Heart right ventricle (tissue), 16 donors: ENCODE data around the gene NECAB2. TPM values are rescaled to one million over a fixed set of nuclear protein-coding genes. Genes with fewer than 3 reads are reported as not detected.

Experiments used
- ATAC-seq, 8 donors: fragments of 200-7000 bp; cut with Tn5 transposase; one replicate each; pipeline ENCODE4 v1.9.1; 2020; ENCODE audit warnings: mild to moderate bottlenecking in 8 of 8, moderate library complexity in 8 of 8, moderate number of reproducible peaks in 1 of 8
- DNase-seq, 2 donors: peaks; one replicate each; pipeline ENCODE4 v3.0.0-alpha.2; 2020
- H3K27ac ChIP-seq, 10 donors: fragments of 200-600 bp; sonication (generic) in 2 of 10; one replicate each; pipeline versions ENCODE4 v1.5.0 to v1.8.0; 2020 to 2022; ENCODE audit warnings: mild to moderate bottlenecking in 3 of 10
- H3K27me3 ChIP-seq, 7 donors: fragments of 200-600 bp; one replicate each; pipeline ENCODE4 v1.8.0; 2021 to 2022; ENCODE audit warnings: mild to moderate bottlenecking in 2 of 7
- H3K36me3 ChIP-seq, 9 donors: fragments of 200-600 bp; sonication (generic) in 1 of 9; one replicate each; pipeline versions ENCODE4 v1.5.0 to v1.8.0; 2020 to 2022; ENCODE audit warnings: mild to moderate bottlenecking in 2 of 9
- H3K4me1 ChIP-seq, 9 donors: fragments of 200-600 bp; sonication (generic) in 1 of 9; one replicate each; pipeline versions ENCODE4 v1.5.0 to v1.8.0; 2020 to 2022; ENCODE audit warnings: mild to moderate bottlenecking in 4 of 9
- H3K4me3 ChIP-seq, 10 donors: fragments of 200-600 bp; sonication (generic) in 2 of 10; one replicate each; pipeline versions ENCODE4 v1.5.0 to v1.8.0; 2020 to 2022; ENCODE audit warnings: mild to moderate bottlenecking in 7 of 10, moderate library complexity in 2 of 10
- H3K9me3 ChIP-seq, 11 donors: fragments of 200-600 bp in 10 of 11; sonication (generic) in 2 of 11; one replicate each; pipeline versions ENCODE4 v1.5.0 to v1.8.0; 2013 to 2022; ENCODE audit warnings: mild to moderate bottlenecking in 2 of 11, control low read depth in 1 of 11, moderate library complexity in 1 of 11
- CTCF ChIP-seq, 9 donors: fragments of 200-600 bp; sonication (generic) in 2 of 9; IDR thresholded peaks; one replicate each; pipeline versions ENCODE4 v1.5.0 to v1.8.0; 2021 to 2022; ENCODE audit warnings: antibody characterized with exemption in 9 of 9, mild to moderate bottlenecking in 5 of 9, moderate library complexity in 1 of 9
- WGBS, 2 donors: extraction: QIAGEN DNeasy Blood & Tissue Kit; methylation state at CpG; one replicate each; pipeline ENCODE4 v1.1.7; 2013; ENCODE audit warnings: inconsistent platforms in 1 of 2; 5-methylcytosine and 5-hydroxymethylcytosine counted together
- intact Hi-C, 10 donors: fragments of 100-400 bp; cut with DNase I; formaldehyde crosslinking; loops; one replicate each; pipeline versions ENCODE4 v1.11.1 to v1.14.2; 2022
- long read RNA-seq, 3 donors: library from polyadenylated mRNA; unstranded; transcript quantifications; one replicate each; pipeline ENCODE4 v2.0.0, GENCODE V29; 2020 to 2021
- polyA plus RNA-seq, 2 donors: library from polyadenylated mRNA; stranded (reverse); fragments of 200-250 nt; gene quantifications; one replicate each; pipeline ENCODE4 v1.2.3, GENCODE V29; 2013
- total RNA-seq, 10 donors: library from RNA; stranded (reverse); fragmentation: NEBNext Ultra II Directional in 3 of 10; extraction: Animal tissue kit (Norgen Biotek cat#: 25700) in 3 of 10; gene quantifications; one replicate each; pipeline versions ENCODE4 v1.2.1 to v1.2.4, GENCODE V29; 2021 to 2023
- donor health status: Arrhythmogenic right ventricular cardiomyopathy.
- donor health status: ischemic (EF 13 %, LVEDD 7.1; RV severe dilation, severe dysfunction).
- donor health status: healthy with polysubstance abuse.
- donor health status: DM: no; HTN: yes; CAD: no.
- donor health status: DM: no; HTN: no; CAD: no.
- donor health status: ischemic (EF 25% LVEDD 6.9; RV normal size, moderate dysfunction).
- donor health status: ischemic (EF 25% LVEDD 5.7; RV mildly dilated, moderate dysfunction).
- donor health status: healthy.
- donor health status: DM: yes; HTN: yes; CAD: no.
- donor health status: Ischemic cardiomyopathy.
- donor health status: ischemic (EF 35%, LVEDD 5.7; RV mildly dilated, moderate dysfunction).
- donor health status: nonischemic (EF 11% LVEDD 7.7; RV severe dilation, severe dysfunction).
- donor health status: DM: yes; HTN: yes; CAD: no.
- donor health status: PGD.
- donor health status: ischemic (EF 29% LVEDD 5.4; RV normal size, mild dysfunction).
- donor health status: nonischemic (EF 23%, LVEDD 6.1; RV moderate dilation, normal function).

The NECAB2 gene
- total RNA-seq = 1 to 10 TPM in 4 of 10 donors, under 1 TPM in 6; 0.32 to 1.1 (median 0.90) TPM
- 1 to 10 TPM; 1.9 to 3.2 TPM for polyA plus RNA-seq
- long read RNA-seq, donor 1, partial matches to known transcripts = 0 of 1 reads
- long read RNA-seq, donor 1, other reads (novel, unspliced or antisense) = 0 of 1 reads
- long read RNA-seq, donor 2, partial matches to known transcripts = 1 of 2 reads
- long read RNA-seq, donor 2, other reads (novel, unspliced or antisense) = 0 of 2 reads
- long read RNA-seq, donor 3, partial matches to known transcripts = 1 of 1 reads
- long read RNA-seq, donor 3, other reads (novel, unspliced or antisense) = 0 of 1 reads

- peaks cover 0 to 24% (median 0%) of the 10 kb centered on the region in 9 donors for H3K36me3 ChIP-seq
- H3K4me3 ChIP-seq = peak within 1 kb of the TSS in 9 of 10 donors; percentile 29 to 47 (median 38)
- peak; percentile 33 to 81 (median 69) for TF ChIP-seq CTCF (IDR thresholded peaks at IDR 0.05)
- intact Hi-C loops = loop anchor here in 8 of 10 donors (2.0 to 10.0 kb wide), 11 partner anchors 74 to 517 kb away; partner anchors contain the start of genes TAF1C (in 2 of the 8) and SLC38A8 (in 1 of the 8)
- H3K4me1 ChIP-seq = peaks cover 0 to 10% (median 0%) of the 10 kb centered on the region in 9 donors
- peaks cover 0 to 24% (median 8%) of the 10 kb centered on the region in 7 donors for H3K27me3 ChIP-seq
- 11 to 45% methylated on average over 10 to 35 of the region's 35 CpGs for WGBS, 2 donors
- ATAC-seq = peak in 6 of 8 donors; percentile 22 to 65 (median 42)
- peak; percentile 40 to 62 for DNase-seq
- no peaks in the 10 kb centered on the region for H3K9me3 ChIP-seq
- no peak within 1 kb of the TSS for H3K27ac ChIP-seq
Observed at GRCh38 chr16:83967838-83968305, at the start of gene NECAB2. TSS of gene NECAB2 (plus strand) at chr16:83968244. CDS start at chr16:83968649, 405 bp downstream.

DNA sequence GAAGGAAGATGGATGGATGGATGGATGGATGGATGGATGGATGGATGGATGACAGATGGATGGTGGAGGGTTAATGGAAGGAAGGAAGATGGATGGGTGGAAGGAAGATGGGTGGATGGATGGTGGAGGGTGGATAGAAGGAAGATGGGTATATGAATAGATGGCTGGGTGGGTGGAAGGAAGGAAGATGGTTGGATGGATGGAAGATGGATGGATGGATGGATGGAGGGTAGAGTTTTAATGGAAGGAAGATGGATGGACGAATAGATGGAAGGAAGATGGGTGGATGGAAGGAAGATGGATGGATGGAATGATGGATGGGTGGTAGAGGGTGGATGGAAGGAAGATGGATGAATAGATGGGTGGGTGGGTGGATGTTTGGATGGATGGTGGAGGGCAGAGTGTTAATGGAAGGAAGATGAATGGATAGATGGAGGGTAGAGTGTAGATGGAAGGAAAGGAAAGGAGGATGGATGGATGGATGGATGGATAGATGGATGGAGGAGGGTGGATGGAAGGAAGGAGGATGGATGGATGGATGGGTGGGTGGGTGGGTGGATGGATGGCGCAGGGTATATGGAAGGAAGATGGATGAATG lies 47.1 kb upstream of the NECAB2 start:
- ATAC-seq = no peak
- DNase-seq = no peak
- intact Hi-C loops = loop anchor here in 2 of 10 donors (10.0 kb wide), 1 partner anchor 96 kb away; no protein-coding TSS in a partner anchor
- H3K36me3 ChIP-seq = peaks cover 0 to 76% (median 27%) of the 10 kb centered on the region in 9 donors
- no peak overlapping the region for H3K4me3 ChIP-seq
- H3K27me3 ChIP-seq = no peaks in the 10 kb centered on the region
- H3K9me3 ChIP-seq = no peaks in the 10 kb centered on the region
- no peak overlapping the region for H3K27ac ChIP-seq
- peaks cover 0 to 4% (median under 1%) of the 10 kb centered on the region in 9 donors for H3K4me1 ChIP-seq
- TF ChIP-seq CTCF (IDR thresholded peaks at IDR 0.05) = no peak
- 96 to 97% methylated on average over 2 of the region's 2 CpGs for WGBS, 2 donors

GRCh38 chr16:83923581-83924365 lies 44.3 kb upstream of the NECAB2 start:
- Histone ChIP-seq H3K4me1 (peaks cover 0 to 17% (median 12%) of the 10 kb centered on the region in 9 donors), H3K9me3 (no peaks in the 10 kb centered on the region), H3K36me3 (peaks cover 0 to 56% (median 11%) of the 10 kb centered on the region in 9 donors), H3K27me3 (no peaks in the 10 kb centered on the region), H3K27ac (no peak overlapping the region), H3K4me3 (no peak overlapping the region)
- intact Hi-C loops = loop anchor here in 2 of 10 donors (10.0 kb wide), 1 partner anchor 99 kb away; no protein-coding TSS in a partner anchor
- DNase-seq (no peak), ATAC-seq (no peak)
- WGBS, 2 donors = 87 to 88% methylated on average over 31 of the region's 31 CpGs
- no peak for TF ChIP-seq CTCF (IDR thresholded peaks at IDR 0.05)

DNA sequence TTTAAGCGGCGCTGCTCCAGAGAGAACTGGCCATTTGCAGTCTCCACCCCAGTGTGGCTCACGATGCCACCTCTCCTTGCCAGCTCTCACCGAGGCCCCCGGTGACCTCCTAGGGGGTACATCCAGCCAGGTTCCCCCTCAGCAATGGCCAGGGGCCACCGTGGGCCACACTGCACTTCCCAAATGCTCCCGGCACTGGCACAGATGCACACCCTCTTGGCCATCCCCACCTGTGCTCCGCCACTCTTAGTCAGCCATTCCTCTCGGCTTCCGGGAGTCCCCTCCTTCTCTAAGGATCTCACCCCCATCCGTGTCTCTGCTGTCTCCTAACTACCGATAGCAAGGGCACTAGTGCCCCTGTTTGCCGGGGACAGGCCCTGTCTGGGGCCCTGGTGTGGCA lies 43.4 kb upstream of the NECAB2 start:
- Histone ChIP-seq H3K36me3 (peaks cover 0 to 53% (median 4%) of the 10 kb centered on the region in 9 donors), H3K9me3 (no peaks in the 10 kb centered on the region), H3K27me3 (no peaks in the 10 kb centered on the region), H3K4me3 (no peak overlapping the region), H3K27ac (no peak overlapping the region), H3K4me1 (peaks cover 0 to 18% (median 12%) of the 10 kb centered on the region in 9 donors)
- intact Hi-C loops = loop anchor here in 2 of 10 donors (10.0 kb wide), 1 partner anchor 100 kb away; no protein-coding TSS in a partner anchor
- no peak for TF ChIP-seq CTCF (IDR thresholded peaks at IDR 0.05)
- no peak for DNase-seq
- ATAC-seq = no peak
- 88 to 90% methylated on average over 13 of the region's 13 CpGs for WGBS, 2 donors
